ENCODE data around the gene BIRC6.
"Not testable (repeated sequence)": the region's sequence is repeated elsewhere in the genome, so short reads cannot be mapped to it uniquely, and the experiment has no call there.

BIRC6 gene

DNA sequence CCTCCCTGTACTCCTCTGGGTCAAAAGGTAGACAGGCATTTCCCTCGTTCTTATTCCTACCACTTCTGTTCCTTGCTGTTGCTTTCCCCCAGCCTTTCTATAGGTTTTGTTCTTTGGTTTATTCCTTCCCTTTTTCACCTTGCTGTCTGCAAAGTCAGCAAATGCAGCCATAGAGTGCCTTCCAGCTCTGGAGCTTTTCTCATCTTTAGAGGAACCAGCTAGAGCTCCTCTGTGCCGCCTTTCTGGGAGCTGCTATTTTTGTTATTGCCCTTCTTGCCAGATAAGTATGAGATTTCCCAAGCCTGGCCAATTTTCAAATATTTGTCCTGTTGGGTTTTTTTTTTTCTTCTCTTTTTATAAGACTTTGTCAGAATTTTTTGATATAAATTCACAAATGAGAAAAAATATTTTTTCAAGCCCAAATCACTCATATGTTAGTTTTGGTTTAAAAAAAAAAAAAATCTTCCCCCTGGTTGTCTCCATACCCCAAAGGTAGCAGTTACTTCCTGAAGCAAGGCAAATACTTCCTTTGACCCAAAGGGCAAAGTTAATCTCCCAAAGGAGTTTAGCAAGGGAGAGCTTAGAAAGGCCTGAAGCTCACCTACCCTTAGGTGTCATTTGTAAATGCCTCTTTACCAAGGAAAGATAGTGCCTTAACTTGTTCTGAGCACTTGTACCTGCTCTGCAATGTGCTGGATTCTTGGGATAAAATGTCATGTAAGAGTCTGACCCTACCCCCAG lies 265.9 kb downstream of the BIRC6 start:
- no peak for DNase-seq

DNA sequence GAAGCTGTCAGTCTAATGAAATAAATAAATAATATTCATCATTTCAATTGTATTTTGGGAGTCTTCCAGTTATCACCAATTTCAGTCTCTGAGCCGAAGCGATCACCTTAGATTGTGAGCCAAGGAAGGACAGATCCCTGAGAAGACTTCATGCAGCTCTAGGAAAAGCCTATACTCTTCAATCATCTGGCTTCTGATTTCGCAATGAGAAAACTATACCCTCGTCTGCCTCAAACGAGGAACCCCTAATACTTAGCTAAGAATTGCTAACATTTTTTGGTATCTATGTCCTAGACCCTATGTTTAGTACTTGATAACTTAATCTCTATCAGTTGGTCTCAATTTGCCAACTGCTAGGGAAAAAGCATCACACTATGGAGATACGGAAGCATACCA lies 266.5 kb downstream of the BIRC6 start:
- no peak for DNase-seq

DNA sequence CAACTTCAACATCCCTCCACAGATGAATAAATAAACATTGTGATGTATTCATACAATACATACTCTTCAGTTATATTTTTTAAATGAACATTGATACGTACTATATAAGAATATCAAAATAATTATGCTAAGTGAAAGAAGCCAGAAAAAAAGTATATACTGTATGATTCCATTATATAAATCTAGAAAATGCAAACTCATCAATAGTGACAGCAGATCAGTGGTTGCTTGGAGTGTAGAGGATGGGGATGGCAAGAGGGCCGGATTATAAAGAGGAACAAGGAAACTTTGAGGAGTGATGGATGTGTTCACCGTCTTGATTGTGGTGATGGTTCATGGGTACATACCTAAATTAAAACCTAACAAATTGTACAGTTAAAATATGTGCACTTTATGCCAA lies 268.0 kb downstream of the BIRC6 start:
- no peak for DNase-seq

- no peak for DNase-seq
Measured at GRCh38 chr2:32626639-32627221, 269.9 kb downstream of the BIRC6 start.

- peak; percentile 45 for DNase-seq
Measured at GRCh38 chr2:32627441-32627813, 270.6 kb downstream of the BIRC6 start.

- DNase-seq = peak; percentile 97
Measured at GRCh38 chr2:32627814-32628579, 271.2 kb downstream of the BIRC6 start, which contains the start of gene TTC27. TSS of gene TTC27 (plus strand) at chr2:32628050. CDS start at chr2:32628293, 243 bp downstream.

DNA sequence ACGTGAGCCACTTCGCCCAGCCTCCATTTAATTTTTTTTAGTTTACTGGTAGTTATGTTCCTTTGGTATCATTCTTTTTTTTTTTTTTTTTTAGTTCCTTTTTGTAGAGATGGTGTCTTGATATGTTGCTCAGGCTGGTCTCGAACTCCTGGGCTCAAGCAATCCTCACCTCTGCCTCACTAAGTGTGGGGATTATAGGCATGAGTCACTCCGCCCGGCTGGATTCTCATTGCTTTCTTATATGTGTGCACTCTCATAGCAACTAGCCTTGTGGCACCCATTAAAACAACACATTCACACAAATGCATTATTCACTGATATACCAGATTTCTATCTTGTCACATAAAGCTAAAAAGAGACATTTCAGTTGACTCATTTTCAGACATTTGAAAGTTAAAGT lies 275.3 kb downstream of the BIRC6 start:
- DNase-seq = peak; percentile 29

GRCh38 chr2:32633040-32633439 lies 276.2 kb downstream of the BIRC6 start:
- no peak for DNase-seq

DNA sequence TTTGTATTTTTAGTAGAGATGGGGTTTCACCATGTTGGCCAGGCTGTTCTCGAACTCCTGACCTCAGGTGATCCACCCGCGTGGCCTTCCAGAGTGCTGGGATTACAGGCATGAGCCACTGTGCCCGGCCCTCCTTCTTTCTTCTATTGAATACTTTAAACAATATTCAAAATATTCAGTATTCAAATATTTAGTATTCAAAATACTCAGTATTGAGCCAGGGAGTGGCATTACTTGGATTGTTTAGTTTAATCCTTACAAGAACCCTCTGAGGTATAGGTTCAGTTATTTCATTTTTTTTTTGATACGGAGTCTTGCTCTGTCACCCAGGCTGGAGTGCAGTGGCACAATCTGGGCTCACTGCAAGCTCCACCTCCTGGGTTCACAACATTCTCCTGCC lies 281.7 kb downstream of the BIRC6 start:
- DNase-seq = not testable (repeated sequence)

DNA sequence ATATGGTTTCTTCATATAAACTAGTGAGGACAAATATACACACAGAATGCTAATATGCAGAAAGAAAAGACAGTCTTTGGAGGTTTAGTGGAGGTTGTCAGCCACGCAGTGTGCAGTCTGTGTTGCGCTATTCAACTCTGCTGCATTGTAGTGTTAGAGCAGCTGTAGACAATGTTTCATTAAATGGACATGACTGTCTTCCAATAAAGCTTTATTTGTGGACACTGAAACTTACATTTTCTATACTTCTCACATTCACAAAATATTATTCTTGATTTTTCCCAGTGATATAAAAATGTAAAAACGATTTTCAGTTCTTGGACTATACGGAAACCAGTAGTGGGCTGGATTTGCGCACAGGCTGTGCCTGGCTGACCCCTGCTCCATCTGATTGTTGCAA lies 284.4 kb downstream of the BIRC6 start:
- DNase-seq = no peak

- DNase-seq = no peak
Measured at GRCh38 chr2:32647180-32647651, 290.4 kb downstream of the BIRC6 start.

GRCh38 chr2:32652555-32653209 lies 295.9 kb downstream of the BIRC6 start:
- no peak for DNase-seq

GRCh38 chr2:32656069-32656468 lies 299.2 kb downstream of the BIRC6 start:
- DNase-seq = no peak

DNA sequence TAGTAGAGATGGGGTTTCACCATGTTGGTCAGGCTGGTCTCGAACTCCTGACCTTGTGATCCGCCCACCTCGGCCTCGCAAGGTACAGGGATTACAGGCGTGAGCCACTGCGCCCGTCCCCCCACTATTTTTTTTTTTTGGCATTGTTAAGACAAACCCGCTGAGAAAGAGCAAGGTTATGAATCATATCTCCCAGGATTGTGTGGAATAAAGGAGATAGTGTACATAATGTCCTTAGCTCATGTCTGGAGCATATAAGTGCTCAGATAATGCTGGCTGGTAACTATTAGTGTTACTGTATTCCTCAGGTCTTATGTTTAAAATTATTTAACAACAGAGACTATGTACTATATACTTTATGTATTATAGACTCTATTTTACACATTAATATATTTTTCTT lies 307.0 kb downstream of the BIRC6 start:
- no peak for DNase-seq

GRCh38 chr2:32666704-32667103 lies 309.9 kb downstream of the BIRC6 start:
- DNase-seq = no peak

DNA sequence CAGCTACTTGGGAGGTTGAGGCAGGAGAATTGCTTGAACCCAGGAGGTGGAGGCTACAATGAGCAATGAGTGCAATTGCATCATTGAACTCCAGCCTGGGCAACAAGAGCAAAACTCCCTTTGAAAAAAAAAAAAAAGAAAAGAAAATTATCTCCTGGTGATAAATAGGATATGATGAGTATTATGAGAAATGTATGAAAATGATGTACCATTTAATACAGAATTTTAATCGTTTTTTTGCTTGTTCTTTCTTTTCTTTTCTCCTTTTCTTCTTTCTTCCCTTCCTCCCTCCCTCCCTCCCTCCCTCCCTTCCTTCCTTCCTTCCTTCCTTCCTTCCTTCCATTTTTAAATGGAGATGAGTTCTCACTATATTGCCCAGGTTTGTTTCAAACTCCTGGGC lies 311.4 kb downstream of the BIRC6 start:
- no peak for DNase-seq
